GM21528 (cell line): ENCODE results near the gene TBC1D10A.

Experiments used
- ATAC-seq: cut with Tn5 transposase; IDR thresholded peaks from one replicate; pipeline ENCODE4 v1.9.1; 2021; ENCODE audit warnings: mild to moderate bottlenecking, moderate library complexity; ENCODE audit not compliant: unreplicated experiment, low FRiP score

The TBC1D10A gene

DNA sequence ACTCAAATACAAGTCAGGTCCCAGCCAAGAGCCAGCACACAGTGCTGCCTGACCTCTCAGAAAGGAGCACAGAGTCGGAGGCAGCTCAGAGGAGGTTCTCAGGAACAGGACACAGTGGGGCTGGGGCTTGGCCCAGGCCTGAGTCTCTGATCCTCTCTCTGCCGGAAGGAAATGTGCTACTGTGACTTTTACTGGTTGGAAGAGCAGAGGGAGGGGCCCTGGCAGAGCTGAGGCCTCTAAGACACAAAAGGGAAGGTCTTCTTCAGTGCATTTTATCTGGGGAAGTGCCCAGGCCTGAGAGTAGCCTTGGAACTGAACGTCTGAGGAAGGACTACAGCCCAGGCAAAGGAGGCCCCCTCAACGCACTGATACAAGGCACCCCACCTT is 21.2 kb downstream of the TBC1D10A start:
- no peak for ATAC-seq

DNA sequence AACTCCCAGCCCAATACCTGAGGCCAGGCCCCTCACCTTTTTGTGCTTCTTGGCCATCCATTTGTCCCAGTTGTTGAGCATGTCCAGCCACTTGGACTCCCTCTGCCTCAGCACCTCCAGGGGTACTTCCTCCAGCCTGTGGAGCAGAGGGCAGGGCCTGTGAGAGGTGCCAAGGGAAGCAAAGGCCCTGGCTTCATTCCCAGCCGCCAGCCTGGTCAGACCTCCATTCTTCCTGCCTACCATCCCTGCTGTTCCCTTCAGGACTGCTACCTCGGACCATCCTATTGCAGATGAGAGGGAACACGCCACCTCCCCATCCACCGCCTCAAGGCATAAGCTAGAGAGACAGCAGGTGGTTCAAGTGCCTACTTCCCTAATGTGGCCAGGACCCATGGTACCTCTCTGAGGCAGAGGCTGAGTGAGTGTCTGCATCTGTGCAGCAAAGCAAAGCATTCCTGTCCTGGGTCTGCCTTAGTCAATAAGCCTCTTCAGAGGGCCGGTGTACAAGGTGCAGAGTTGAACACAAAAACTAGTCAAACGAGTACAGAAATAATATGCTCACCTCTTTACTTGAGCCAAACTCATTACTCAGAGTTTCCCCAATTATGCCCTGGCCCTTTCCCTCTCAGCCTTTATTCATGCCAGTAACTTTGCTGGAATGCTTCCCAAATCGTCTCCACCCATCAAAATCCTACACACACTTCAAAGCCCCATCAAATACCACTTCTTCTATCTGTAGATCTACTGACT is 22.1 kb downstream of the TBC1D10A start:
- no peak for ATAC-seq

GRCh38 chr22:30302810-30303138 is 24.0 kb downstream of the TBC1D10A start:
- no peak for ATAC-seq

DNA sequence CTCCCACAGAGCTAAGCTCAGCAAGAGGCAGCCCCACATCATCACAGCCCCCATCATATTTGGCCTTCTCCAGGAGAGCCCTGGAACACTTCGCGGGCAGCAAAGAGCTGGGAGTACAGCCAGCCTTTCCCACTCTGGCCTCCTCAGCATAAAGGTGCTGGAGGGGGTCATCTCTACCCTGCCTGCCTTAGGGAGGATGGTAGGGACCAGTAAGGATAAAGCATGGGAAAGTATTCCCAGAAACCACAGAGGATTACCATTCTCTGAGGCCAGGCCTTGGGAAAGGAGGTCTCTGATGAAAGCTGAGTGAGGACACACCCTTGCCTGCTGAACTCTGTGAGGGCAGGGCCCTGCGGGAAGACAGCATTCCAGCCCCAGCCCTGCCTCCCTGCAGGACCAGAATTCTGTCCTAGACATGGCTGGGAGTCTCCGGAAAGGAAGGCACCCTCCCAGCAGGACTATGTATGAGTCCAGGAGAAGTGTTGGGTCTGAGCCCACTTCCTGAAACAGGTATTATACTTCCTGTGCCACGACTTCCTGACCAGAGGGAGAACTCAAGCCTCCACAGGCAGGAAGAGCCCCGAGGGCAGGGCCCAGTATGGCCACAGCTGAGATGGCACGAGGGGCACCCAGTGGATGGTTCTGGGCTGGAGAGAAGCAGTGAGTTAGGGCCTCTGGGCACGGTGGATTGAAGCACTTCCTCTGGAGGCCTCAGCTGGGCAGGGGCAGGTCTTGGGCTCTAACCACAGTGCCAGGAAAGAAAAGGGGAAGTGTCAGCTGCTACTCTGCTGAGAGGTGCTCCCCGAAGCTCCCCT is 24.5 kb downstream of the TBC1D10A start:
- no peak for ATAC-seq

GRCh38 chr22:30299322-30299721 is 27.4 kb downstream of the TBC1D10A start:
- no peak for ATAC-seq

GRCh38 chr22:30297991-30298701 is 28.6 kb downstream of the TBC1D10A start:
- no peak for ATAC-seq

DNA sequence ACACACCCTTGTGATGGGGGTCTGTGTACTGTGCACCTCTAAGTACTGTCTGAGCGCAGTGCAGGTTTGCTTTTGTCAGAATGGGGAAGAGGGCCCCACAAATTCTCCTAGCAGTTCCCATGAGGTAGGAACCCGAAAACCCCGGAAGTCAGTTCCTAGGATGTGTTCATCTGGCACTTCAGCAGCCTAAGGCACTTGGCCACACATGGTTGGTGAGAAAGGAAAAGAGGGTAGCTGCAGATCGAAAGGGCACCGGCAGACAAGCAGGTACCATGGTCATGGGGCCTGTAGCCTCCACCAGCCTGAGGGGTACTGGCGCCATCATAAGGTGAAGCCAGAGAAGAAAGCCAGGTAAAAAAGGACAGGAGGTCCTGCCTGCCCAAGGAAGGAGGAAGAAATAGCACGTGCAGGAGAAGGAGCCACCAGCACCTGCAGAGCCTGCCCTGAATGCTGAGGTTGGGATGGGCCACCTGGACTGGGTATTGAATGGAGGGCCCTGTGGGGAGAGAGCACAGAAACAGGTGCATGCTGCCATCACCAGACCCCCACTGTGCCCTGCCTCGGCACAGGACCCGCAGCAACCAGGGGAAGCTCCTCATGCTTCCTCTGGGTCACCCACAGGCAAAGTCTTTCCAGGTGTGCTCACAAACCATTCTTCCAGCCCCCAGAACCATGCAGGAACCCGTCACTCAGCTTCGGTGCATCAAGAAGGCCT is 29.3 kb downstream of the TBC1D10A start:
- ATAC-seq = no peak

DNA sequence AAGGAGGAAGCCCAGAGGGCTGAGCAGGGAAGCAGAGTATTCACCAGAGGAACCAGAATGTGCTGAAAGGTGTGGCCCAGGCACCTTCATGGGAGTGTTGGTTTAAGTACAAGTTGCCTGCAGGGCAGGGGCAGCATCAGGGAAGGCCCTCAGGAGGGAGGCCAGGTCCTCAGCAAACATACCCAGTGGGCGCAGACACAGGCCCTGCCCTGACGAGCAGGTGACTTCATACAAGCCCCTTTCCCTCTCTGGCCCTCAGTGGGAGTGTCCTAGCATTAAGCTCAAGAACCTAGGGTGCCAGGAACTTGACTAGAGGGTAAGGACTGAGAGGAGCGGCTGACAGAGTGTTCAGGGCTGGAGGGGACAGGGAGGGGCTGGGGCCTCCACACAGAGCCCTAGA is 29.9 kb downstream of the TBC1D10A start:
- ATAC-seq = no peak

- ATAC-seq = no peak
Measured at GRCh38 chr22:30296324-30296723, 30.4 kb downstream of the TBC1D10A start.

DNA sequence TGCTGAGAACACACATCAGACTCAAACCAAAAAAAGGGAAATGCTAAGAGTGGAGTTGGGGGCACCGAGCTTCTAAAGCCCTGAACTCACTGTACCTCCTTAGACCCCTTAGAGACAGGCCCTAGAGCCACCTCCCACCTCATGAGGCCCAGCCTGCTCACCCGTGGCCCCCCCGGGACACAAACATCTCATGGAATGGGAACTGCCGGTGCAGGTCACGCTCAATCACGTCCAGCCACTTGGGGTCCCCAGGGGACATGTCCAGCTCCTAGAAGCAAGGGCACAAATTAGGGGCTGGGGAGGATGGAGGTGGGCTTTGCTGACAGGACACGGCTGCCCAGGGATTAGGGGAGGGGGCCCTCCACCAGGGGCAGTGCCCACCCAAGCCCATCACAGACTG is 31.2 kb downstream of the TBC1D10A start:
- no peak for ATAC-seq

- ATAC-seq = no peak
Measured at GRCh38 chr22:30294830-30295229, 31.9 kb downstream of the TBC1D10A start.

- no peak for ATAC-seq
Measured at GRCh38 chr22:30294066-30294465, 32.7 kb downstream of the TBC1D10A start.

DNA sequence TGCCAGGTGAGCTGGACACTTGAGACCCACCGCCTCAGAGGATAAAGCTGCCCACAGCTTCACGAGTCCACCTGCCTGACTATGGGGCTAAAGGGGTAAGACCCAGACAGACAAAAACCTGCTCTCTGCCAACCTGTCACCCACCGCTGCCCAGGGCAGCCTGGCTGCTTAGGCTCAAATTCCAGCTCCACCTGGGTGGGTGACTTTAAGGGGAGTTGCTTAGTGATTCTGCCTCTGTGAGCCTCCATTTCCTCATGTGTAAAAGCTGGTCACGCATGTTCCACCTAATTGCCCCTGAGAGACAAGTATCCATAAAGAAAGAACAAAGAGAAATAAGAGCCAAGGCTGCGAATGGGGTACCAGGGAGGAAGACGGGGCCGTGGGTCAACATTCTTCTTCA is 33.7 kb downstream of the TBC1D10A start:
- ATAC-seq = no peak

- ATAC-seq = no peak
Measured at GRCh38 chr22:30292069-30292970, 34.4 kb downstream of the TBC1D10A start.

DNA sequence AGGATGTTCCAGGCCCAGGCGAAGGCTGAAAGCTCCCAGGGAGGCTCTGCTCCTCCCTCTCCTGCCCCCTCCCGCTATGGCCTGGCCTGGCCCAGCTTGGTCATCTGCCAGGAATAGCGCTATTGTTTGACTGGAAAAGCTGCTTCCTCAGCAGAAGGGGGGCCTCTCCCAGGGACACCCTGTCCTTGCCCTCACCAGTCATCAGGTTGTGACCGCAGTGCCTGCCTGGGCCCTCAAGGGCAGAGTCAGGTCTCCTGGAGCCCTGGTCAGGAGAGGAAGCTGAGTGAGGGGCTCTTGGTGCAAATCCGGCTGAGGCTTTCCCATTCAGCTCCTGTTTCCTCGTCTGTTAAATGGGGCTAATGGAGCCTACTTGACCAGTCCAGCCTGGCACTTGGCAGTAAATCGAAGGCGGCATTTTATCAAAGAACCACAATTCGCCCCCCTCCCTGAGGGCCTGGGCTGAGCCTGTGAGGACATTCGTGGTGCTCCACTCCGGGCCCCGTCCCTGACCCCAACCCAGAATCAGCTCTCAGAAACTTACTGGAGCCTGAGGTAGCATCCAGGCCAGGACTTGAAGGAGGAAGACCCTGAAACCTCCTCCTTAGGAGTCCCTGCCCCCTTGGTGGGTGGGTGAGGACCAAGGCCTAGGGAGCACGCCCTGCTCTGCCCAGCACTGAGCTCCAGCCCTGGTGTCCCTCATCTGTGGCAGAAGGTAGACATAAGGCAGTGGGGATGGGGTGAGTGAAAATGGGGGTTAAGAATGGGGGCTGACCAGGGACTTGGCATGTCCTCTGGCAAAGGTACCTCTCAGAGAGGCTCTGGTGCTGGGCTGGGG is 35.5 kb downstream of the TBC1D10A start:
- no peak for ATAC-seq

DNA sequence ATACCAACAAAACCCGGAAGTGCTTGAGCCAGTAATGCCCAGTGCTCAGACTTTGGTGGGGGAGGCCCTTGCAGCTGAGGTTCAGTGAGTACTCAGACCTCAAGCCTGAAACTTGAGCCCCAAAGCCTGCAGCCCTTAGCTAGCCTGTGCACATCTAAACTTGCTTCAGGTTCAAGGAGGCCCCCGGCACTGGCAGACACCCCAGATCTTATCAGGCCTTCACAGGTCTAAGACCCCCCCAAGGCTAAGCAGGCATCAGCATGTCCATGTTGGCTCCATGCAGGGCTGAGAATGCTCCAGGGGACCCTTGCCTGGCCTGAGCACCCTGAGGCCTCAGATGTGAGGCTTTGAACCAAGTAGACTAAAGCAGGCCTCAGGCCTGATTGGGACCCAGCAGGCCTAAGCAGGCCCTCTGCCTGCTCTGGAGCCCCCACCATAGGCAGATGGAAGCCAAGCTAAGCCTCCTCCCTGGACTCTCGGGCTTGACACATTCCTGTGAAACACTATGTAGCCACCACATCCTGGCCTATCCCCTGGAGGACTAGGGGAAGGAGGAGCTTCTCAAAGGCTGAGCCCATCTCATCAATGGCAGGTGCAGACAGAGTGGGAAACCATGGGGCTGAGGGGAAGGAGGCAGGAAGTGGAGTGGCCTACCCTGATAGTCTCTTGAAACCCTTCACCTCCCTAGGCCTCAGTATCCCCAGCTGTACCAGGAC is 36.2 kb downstream of the TBC1D10A start:
- ATAC-seq = no peak

DNA sequence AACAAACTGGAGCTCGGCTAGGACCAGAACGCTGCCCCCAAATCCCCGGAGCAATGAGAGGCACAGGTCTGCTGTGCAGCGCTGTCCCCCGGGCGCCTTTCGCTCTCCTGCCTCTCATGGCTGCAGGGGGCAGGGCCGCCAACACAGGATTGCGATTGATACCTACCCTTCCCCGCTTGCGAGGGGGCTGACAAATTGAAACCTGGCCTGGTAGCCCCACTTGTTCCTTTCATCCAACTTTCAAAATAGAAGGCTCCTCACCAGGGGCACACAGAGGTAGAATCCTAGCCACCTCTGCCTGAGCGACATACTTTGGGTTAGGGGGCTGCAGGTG is 36.8 kb downstream of the TBC1D10A start:
- ATAC-seq = peak; percentile 14

GRCh38 chr22:30289141-30289979 is 37.4 kb downstream of the TBC1D10A start, which contains the start of gene CASTOR1:
Gene CASTOR1, minus strand, starts transcription at chr22:30289505. Its CDS starts 8 bp downstream, at chr22:30289497.
- ATAC-seq = peak; percentile 50
